ENCODE measurements around the gene TEF.

Gene TEF, protein sequence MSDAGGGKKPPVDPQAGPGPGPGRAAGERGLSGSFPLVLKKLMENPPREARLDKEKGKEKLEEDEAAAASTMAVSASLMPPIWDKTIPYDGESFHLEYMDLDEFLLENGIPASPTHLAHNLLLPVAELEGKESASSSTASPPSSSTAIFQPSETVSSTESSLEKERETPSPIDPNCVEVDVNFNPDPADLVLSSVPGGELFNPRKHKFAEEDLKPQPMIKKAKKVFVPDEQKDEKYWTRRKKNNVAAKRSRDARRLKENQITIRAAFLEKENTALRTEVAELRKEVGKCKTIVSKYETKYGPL

GRCh38 chr22:41381329-41382097, at the start of gene TEF:
TEF (plus strand) TSS chr22:41381942; CDS start chr22:41382045, 103 bp downstream.
- peak; percentile 98 for DNase-seq (ENCODE audit: insufficient read length, low spot score)
- FAIRE-seq = peak; percentile 97

DNA sequence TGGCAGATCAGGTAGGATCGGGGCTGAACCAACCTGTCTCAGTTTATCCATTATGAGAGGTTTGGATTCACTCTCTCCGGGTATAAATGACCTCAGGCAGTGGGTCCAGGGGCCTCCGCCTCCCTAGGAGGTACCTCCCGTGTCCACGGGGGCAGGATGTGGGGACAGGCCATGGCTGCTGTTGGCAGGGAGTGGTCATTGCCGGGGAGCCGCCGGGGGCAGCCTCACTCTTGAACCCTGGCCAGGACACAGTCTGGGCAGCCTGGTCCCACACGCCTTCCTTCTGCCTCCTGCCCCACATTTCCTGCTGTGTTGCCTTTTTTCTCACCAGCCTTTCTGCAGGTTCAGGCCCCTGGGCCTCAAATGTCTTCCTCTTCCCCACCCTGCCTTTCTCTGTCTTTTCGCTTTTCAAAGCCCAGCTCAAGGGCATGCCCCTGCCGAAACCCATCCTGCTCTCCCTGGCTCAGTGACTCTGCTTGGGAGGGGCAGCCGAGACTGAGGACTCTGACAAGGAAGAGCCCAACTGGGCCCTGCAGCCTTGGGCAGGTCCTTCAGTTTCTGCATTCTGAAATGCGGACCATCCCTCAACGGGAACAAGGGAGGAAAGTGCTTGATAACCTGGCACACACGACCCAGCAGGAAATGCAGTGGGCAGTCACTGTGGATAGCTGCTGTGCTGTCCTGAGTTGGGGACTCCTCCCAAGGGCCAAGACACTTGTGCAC, 49.4 kb upstream of the TEF start:
- FAIRE-seq (no peak), DNase-seq (ENCODE audit: insufficient read length, low spot score) (no peak)

DNA sequence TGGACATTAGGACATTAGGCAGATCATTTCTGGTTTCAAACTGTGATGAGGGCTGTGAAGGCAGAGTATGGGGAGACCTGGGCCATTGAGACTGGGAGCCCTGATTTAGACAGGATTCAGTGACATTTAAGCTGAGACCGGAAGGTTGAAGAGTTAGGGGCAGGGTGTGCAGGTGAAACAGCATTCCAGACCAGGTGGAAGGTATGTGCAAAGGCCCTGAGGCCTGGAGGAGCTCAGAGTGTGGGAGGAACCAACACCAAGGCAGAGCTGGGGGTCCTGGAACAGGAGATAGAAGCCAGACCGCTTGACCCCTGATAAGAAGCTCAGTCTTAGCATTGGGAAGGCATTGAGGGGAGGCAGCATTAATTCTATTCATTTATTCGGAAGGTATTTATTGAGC, 47.9 kb upstream of the TEF start:
- FAIRE-seq (no peak), DNase-seq (ENCODE audit: insufficient read length, low spot score) (no peak)

- DNase-seq (ENCODE audit: insufficient read length, low spot score) (no peak), FAIRE-seq (no peak)
Observed at GRCh38 chr22:41334215-41334614, 47.5 kb upstream of the TEF start.

DNA sequence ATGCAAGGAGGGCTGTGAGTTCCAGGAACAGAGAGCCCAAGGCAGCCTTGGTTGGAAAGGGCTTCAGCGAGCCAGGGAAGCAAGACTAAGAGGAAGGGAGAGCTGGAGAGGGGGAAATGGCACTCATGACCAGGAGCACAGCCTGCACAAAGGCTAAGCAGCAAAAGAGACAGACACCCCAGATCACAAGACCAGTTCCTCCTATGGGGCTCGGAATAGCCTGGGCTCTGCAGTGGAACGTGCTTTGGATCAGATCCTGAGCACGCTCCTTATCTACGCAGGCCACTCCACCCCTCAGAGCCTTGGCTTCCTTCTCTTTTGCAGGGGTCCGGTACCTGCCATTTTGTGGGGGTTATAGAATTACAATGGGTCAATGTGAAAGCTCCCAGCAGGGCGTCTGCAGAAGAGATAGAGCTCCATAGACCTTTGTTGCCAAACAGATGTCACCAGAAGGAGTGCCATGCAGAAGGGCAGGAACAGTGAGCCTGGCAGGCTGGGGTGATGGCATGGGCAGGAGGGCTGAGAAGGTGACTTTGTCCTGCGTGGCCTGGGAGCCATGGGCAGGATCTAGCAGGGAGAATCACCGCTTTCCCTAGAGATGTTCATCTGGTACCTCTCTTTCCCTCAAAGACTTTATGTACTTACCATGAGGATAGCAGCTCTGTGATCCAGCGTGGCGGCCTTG, 46.6 kb upstream of the TEF start:
- DNase-seq (ENCODE audit: insufficient read length, low spot score) (no peak), FAIRE-seq (no peak)

- FAIRE-seq (no peak), DNase-seq (ENCODE audit: insufficient read length, low spot score) (no peak)
Observed at GRCh38 chr22:41338614-41339212, 43.0 kb upstream of the TEF start.

DNA sequence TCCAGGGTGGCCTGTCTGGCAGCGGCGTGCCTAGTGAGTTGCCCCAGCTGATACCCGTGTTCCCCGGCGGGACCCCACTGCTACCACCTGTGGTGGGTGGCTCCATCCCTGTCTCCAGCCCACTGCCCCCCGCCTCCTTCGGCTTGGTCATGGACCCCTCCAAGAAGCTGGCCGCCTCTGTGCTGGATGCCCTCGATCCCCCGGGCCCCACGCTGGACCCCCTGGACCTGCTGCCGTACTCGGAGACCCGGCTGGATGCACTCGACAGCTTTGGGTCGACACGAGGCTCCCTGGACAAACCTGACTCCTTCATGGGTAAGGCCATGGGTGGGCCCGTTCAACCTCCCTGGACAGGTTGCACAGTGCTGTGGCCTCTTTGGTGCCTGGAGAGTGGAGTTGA, 41.9 kb upstream of the TEF start:
- no peak for DNase-seq (ENCODE audit: insufficient read length, low spot score)
- FAIRE-seq = no peak

DNA sequence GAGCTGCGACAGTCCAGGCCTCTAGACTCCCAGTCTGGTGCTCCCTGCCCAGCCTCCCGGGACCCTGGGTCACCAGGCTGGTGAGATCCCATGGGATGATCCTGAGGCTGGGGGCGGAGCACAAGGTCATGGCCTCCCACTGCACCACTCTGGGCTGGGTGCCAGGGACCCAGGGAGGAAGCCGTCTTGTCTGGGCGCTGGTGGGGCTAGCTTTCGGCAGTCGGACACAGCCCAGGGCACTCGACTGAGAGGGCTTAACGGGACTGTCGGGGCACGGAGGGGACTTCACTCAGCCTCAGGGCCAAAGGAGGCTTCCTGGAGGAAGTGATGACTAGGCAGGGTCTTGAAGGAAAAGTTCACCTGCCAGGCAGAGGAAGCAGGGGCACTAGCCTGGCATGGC, 41.4 kb upstream of the TEF start:
- DNase-seq (ENCODE audit: insufficient read length, low spot score) (no peak), FAIRE-seq (no peak)

GRCh38 chr22:41341012-41341411, 40.7 kb upstream of the TEF start:
- DNase-seq (ENCODE audit: insufficient read length, low spot score) (no peak), FAIRE-seq (no peak)

DNA sequence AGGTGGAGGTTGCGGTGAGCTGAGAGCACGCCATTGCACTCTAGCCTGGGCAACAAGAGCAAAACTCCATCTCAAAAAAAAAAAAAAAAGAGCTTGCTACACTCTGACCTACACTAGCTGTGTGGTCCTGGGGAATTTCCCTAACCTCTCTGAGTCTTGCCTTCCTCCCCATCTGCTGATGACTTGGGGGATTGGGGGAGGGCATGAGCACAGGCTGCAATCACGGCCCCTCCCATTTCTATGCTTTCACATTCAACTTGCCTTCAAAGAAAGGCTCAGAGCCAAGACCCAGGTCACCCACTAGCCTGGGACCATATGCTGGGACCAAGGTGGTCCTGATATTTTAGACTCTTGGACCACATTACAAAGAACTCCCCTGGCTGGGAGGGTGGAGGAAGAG, 39.8 kb upstream of the TEF start:
- no peak for FAIRE-seq
- DNase-seq (ENCODE audit: insufficient read length, low spot score) = no peak

- FAIRE-seq (no peak), DNase-seq (ENCODE audit: insufficient read length, low spot score) (no peak)
Observed at GRCh38 chr22:41343300-41343699, 38.4 kb upstream of the TEF start.

DNA sequence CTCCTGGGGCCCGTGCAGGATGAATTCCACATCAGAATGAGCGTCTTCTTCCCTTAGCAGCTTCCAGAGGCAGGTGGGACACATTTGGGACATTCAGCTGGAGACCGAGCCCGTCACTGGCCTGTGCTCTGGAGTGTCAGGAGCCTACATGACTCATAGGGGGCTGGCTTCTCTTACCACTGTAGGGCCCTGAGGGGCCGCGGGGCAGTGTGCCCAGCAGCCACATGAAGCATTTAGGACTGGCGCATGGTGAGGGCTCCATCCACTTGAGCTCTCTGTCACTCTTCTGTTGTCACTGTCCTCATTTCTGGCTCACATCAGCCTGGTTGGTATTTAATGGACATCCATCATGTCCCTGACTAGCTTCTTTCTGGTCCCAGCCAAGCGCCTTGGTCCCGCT, 38.0 kb upstream of the TEF start:
- FAIRE-seq (no peak), DNase-seq (ENCODE audit: insufficient read length, low spot score) (no peak)

GRCh38 chr22:41344189-41344788, 37.5 kb upstream of the TEF start:
- no peak for DNase-seq (ENCODE audit: insufficient read length, low spot score)
- FAIRE-seq = no peak

GRCh38 chr22:41345807-41346335, 35.9 kb upstream of the TEF start:
- DNase-seq (ENCODE audit: insufficient read length, low spot score) (no peak), FAIRE-seq (no peak)

DNA sequence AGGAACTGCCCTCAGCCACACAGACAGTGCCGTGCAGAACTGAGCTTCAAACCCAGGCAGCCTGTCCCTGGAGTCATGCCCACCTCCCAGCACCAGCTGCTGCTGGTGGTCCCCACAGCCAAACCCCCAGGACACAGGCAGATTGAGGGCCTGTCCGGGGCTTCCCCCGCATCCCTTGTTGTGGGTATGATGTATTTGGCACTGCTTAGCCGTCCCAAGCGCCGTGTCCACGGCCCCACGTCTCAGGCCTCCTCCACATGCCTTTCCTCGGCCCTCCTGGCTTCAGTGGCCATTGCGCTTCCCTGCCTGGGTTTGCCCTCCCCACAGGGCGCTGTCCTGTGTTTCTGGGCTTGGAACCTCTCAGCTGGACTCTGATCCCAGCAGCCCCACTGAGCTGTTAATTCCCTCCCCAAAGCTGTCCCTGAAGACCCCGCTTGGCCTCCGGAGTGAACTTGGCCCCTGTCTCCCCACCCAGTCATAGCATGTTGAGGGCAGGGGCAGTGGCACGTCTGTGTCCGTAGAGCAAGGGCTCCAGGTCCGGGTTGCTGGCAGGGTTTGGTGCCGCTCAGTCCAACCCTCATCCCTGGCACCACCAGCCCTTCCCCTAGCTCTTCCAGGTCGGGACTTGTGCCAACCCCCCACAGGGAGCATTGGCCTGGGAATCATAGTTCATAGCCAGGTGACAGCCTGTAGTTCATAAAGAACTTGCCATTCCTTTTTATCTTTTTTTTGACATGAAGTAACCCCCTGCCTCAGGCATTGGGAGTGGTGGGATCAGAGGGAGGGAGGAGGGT, 34.5 kb upstream of the TEF start:
- no peak for DNase-seq (ENCODE audit: insufficient read length, low spot score)
- no peak for FAIRE-seq

DNA sequence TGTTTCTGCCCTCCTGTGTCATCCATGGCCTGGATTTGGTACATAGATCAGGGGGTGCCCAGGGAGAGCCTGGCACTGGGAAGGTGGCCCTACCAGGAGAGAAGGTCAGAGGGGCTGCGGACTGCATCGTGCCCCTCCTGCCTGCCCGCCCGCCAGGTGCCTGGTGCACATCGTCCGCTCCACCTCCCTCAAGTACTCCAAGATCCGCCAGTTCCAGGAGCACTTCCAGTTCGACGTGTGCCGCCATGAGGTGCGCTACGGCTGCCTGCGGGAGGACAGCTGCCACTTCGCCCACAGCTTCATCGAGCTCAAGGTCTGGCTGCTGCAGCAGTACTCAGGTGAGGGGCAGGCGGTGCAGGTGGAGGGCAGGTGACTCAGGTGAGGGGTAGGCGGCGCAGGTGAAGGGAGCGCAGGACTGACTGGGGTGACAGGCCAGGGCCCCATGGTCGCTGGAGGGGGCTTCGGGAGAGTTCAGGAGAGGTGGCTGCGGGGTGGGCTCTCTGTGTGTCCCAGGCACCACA, 32.7 kb upstream of the TEF start:
- no peak for FAIRE-seq
- no peak for DNase-seq (ENCODE audit: insufficient read length, low spot score)

DNA sequence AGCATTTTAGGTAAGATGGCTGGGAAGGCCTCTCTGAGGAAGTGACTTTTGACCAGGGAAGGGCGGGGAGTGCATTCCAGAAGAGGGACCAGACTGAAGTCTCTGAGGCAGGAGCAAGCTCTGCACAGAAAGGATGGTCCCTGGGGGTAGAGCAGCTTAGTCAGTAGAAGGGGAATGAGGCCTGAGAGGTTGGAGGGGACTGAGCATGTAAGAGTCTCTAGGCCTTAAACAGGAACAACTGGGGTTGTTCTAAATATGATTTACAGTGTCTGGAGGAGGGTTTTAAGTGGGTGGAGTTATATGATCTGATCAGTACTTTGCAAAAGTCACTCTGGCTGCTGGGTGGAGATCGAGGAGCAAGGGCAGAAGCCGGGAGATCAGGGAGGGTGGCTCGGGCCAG, 31.7 kb upstream of the TEF start:
- FAIRE-seq (no peak), DNase-seq (ENCODE audit: insufficient read length, low spot score) (no peak)

DNA sequence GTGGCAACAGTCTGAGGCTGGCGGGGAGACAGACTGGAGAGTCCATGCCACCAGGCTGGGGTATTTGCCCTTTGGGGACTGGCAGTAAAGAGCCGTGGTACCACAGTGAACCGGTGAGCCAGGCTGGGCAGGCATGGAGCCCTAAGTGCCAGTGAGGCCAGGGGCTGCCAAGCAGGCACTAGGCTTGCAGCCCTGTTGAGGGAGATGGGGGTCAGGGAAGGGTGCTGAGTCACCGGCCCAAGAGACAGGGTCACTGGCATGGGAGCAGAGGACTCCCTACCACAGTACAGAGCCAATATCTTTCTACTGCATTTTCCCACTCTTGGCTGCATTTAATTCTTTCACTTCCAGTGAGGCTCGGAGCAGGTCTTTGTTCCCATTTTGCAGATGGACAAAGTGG, 30.7 kb upstream of the TEF start:
- DNase-seq (ENCODE audit: insufficient read length, low spot score) = no peak
- FAIRE-seq = no peak

DNA sequence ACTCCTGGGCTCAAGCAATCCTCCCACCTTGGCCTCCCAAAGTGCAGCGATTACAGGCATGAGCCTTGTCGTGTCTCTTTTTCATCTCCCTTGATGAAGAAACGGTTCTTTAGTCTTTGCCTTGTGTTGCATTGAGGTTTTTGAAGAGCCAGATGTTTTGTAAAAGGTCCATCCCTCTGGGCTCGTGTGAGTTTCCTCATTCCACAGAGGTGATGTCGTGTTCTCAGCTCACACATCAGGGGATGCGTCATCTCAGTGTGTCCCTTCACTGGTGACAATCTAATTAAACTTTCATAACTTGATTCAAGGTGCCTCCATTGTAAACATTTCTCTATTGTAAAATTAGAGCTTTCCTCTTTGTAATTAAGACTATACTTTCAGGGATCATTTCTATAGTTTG, 29.7 kb upstream of the TEF start:
- FAIRE-seq (no peak), DNase-seq (ENCODE audit: insufficient read length, low spot score) (no peak)
